ENCODE data around the gene ACAP3.

ACAP3 gene

GRCh38 chr1:1284221-1285101, 23.3 kb downstream of the ACAP3 start:
- DNase-seq = no peak

GRCh38 chr1:1283821-1284220, 23.9 kb downstream of the ACAP3 start:
- DNase-seq = no peak

DNA sequence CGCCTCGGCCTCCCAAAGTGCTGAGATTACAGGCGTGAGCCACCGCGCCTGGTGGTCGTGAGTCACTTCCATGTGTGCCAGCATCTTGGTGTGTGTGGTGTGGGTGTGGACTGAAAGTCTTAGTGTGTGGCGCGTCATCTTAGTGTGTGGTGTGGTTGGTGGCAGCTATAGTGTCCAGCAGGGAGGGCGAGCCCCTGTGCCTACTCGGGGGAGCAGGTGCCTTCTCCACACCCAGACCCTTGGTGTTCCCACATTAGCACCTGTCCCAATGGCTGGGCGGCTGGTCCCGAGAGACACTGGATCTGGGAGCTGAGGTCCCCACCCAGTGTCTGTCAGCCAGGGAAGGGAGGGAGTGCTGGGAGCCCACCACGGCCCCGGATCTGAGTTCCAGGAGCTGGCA, 24.7 kb downstream of the ACAP3 start:
- DNase-seq = no peak

GRCh38 chr1:1281533-1282321, 26.0 kb downstream of the ACAP3 start:
- no peak for DNase-seq

GRCh38 chr1:1280782-1281481, 26.8 kb downstream of the ACAP3 start:
- DNase-seq = no peak

DNA sequence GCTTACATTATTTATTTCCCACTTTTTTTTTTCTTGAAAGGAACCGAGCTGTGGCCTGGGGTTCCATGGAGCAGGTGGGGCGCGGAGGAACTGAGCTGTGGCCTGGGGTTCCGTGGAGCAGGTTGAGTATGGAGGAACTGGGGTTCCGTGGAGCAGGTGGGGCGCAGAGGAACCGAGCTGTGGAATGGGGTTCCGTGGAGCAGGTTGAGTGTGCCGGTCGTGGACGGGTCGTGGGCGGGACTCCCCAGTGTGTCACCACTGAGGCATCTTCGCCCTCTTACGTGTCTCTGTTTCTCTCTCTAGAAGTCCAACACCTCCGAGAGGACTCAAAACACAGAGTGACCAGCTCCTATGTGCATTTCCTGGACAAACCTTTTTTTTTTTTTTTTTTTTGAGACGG, 28.7 kb downstream of the ACAP3 start:
- no peak for DNase-seq

GRCh38 chr1:1278620-1279019, 29.1 kb downstream of the ACAP3 start:
- DNase-seq = no peak

DNA sequence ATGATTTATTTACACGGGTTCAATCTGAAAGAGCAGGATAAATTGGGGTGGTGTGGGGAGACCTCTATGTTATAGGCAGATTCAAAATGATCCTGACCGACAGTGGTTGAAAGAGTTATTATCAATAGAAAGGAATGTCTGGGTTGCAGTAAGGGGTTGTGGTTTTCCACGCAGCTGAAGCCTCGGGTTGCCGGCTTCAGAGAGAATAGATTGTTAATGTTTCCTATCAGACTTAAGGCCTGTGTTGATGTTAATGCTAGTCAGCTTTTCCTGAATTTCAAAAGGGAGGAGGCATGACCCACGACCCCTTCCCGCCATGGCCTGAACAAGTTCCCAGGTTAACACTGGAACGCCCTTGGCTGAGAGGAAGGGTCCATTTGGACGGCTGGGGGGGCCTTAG, 31.9 kb downstream of the ACAP3 start:
- DNase-seq = no peak

DNA sequence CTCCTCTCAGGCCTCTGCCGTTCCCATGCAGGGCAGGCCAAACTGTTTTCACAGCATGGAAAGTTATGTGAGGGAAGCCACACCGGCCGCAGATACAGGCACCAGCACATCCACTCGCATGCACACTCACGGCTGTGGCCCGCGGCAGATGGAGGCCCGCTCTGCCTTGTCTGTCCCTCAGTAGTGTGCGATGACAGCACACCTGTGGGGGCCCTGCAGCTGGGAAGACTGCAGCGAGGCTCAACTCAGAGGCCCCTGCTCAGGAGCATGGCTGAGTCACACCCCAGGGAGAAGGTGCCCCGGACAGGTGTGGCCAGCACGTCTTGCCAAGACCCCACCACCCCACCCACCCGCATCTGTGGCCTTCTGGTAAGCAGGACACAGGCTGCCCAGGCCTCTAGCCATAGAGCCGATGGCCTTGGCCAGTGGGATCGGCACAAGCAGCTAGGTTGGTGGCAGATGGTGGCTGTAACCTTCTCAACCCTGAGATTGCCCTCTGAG, 32.7 kb downstream of the ACAP3 start:
- DNase-seq = no peak

- no peak for DNase-seq
Observed at GRCh38 chr1:1274299-1274930, 33.3 kb downstream of the ACAP3 start.

DNA sequence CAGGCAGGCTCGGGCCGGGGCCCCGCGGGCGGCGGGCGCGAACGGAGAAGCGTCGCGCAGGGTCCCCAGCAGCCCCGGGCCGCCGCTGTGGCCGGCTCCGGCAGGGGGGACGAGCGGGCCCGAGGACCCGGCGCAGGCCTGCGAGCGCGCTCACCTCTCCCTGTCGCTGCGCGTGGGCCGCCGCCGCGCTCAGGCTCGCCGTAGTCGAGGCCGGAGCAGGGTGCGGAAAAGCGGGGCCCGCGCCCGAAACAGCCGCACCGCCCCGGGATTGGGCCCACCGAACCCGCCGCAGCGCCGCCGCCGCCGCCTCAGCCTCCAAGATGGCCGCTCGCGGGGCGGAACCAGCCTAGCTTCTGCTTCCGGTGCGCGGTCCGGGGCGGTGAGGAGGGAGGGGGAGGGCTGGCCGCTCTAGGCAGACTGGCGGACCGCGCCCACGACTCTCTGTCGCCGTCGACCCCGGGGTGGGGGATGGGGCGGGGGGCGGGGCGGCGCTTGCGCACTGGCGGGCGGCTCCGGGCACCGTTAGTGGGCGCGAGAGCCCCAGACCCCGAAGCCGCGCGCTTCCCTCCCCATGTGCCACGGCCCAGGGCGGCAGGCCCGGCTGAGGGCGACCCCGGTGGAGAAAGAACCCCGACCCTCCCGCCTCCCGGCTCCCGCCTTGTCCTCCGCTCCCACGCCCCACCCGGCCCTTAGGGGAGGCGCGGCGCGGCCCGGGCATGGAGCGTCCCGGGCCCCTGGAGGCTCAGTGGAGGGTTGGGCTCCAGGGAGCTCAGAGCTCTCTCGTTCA, 34.0 kb downstream of the ACAP3 start, which contains the start of gene UBE2J2:
Gene UBE2J2, minus strand, starts transcription at position 343 of the 787 bp plus-strand sequence. CDS start 5,862 bp downstream, outside the sequence.
- DNase-seq = peak; percentile 90

DNA sequence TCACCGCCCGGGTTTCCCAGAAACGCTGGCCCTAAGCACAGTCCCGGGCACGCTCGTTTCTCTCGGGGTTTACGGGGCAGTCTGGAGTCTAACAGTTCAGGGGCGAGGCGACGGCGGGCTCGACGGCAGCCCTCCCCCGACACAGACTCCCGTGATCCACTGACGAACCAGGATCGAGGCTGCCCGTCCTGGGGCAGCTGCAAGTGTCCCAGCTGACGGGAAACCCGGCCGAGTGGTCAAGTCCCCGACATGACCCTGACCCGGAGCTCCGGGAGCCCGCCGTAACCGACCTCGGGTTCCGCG, 34.6 kb downstream of the ACAP3 start:
- DNase-seq = no peak

DNA sequence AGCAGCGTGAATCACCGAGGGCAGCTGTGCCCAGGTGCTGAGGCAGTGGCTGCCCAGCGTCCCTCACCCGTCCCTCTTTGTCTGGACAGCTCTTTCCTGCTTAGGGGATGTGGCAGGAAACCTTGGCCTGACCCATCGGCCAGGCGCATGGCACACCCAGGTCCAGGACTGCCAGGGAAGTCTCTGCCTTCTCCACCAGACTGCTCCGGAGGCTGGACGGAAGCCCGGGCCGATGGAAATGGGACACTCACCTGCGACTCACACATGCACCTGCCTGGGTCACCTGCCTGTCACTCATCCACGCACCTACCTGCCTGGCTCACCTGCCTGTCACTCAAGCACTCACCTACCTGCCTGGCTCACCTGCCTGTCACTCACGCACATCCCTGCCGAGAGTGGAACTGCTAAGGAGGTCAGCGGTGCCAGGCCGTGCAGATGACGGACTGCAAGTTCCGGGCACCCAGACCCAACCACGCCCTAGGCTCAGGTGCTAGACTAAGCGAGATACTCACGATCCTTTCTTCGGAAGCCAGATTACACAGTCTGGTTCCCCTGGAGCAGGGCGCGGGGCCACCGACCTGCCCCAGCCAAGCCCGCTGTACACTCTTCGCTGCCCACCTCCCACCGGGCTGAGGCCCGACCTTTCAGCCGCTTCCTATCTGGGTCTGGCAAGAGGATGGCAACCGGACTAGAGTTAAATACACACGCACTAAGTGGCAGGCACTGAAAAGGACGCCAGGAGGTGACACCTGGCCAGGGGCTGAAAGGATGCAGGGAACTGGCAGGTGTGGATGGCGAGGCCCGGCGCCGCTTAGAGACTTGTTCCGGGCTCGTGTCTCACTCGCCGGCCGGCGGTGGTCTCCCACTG, 35.2 kb downstream of the ACAP3 start:
- peak; percentile 15 for DNase-seq

DNA sequence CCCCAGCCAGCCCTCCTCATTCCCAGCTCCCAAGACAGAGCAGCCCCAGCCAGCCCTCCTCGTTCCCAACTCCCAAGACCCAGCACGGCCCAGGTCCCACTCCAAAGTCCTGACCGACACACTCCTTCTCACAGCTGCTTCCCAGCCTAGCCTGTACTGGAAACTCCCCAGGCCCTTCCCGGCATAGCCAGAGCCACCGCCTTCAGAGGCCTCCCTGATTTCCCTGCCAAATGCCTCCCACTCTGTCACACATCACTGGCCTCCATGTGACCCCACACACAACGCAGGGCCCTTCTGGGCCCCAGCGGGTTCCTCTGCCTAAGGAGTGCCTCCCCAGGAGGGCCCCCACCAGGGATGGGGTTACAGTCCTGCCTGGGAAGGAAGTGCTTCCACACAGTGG, 36.9 kb downstream of the ACAP3 start:
- DNase-seq = no peak

DNA sequence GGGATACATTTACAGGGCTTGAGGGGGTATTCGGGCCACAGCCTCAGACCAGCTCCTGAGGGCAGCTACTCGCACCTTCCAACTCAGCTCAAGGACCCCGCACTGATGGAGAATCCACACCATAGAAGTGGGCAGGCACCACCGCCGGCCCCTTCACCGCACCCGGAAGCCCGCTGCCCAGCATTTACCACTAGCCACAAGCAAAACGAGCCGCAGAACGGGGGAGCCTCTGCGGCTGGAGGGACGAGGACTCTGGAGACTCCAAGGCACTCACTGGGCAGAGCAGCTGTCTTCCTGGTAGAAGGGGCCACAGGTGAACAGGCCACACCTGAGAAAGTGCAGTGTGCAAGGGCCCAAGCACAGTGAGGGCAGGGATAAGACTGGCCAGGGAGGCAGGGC, 39.4 kb downstream of the ACAP3 start:
- no peak for DNase-seq

GRCh38 chr1:1267488-1268283, 40.0 kb downstream of the ACAP3 start:
- DNase-seq = no peak

- DNase-seq = no peak
Observed at GRCh38 chr1:1264868-1265272, 42.9 kb downstream of the ACAP3 start.

- DNase-seq = no peak
Observed at GRCh38 chr1:1264026-1264425, 43.7 kb downstream of the ACAP3 start.

GRCh38 chr1:1262758-1263157, 45.0 kb downstream of the ACAP3 start:
- DNase-seq = no peak

GRCh38 chr1:1262071-1262470, 45.7 kb downstream of the ACAP3 start:
- no peak for DNase-seq

All from COR-L47 (cell line).